HT-29 (cell line): ENCODE results near the gene SENP3. TPM values are rescaled to one million over a fixed set of nuclear protein-coding genes. Genes with fewer than 3 reads are reported as not detected.
"Not testable (repeated sequence)": the region's sequence is repeated elsewhere in the genome, so short reads cannot be mapped to it uniquely, and the experiment has no call there.

Experiments used
- DNase-seq: peaks from one replicate; pipeline ENCODE4 v3.0.0-alpha.2; 2015; ENCODE audit warnings: low spot score
- small RNA-seq: library from RNA; depleted of rRNA; stranded (forward); fragments of <200 nt; gene quantifications from one replicate; pipeline ENCODE3, GENCODE V24; 2014
- total RNA-seq: library from RNA; depleted of rRNA; stranded (reverse); fragments of >200 nt; shearing (Covaris generic); gene quantifications from 2 replicates; pipeline ENCODE4 v1.2.3, GENCODE V29; 2014; rRNA removed

SENP3 gene
- total RNA-seq, 1 experiment from 2014 or later: 73.2 TPM

DNA sequence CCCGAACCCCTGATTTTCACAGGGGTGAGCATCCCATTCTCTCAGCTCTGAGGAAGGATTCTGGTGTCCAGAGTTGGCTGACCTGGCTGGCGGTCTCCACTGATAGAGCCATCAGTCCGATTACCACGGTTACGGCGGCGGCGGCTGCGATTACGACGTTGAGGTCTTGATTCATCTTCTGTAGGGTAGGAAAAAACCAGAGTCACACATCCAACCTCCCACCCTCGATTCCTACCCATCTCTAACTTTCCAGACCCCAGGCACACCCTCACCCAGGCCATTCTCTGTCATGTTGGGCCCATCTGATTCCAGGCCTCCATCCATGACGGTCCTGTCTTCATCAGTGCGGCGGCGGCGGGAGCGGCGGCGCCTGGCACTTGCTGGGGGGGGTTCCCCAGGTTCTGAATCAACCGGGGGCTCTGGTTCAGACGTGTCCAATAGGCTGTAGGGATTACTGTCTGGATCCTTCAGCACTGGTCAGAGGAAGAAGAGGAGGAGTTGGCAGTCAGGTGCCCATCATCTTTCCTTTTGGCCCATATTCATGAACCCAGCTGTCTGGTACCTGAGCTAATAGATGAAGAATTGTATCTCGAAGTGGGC, 30.8 kb downstream of the SENP3 start:
- no peak for DNase-seq

DNA sequence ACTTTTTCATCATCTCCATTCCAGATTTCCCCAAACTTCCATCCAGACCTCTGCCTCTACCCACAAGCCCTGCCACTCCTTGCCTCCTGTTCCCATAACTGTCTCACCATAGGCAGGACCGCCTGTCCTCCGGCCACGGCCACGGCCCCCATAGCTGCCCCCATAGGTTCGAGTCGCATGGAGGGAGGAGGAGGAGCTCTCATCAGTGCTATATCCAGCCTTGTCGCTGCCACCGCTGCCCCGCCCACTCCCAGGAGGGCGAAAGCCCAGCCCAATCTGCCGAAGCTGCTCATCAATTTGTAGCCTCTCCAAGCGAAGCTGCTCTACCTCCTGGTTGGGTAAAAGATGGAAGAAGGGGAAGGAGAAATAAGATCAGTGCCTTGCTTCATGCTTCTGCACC, 31.6 kb downstream of the SENP3 start:
- no peak for DNase-seq

DNA sequence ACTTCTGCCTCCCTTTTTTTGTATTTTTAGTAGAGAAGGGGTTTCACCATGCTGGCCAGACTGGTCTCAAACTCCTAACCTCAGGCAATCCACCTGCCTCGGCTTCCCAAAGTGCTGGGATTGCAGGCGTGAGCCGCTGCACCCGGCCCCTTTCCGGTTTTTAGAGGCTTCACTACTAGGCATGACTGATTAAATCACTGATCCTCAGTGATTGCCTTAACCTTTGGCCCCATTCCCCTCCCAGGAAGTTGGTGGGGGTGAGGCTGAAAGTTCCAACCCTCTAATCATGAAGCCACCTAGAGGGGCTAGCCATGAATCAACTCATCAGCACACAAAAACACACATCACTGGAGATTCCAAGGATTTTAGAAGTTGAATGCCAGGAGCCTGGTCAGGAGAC, 35.8 kb downstream of the SENP3 start:
- not testable (repeated sequence) for DNase-seq

DNA sequence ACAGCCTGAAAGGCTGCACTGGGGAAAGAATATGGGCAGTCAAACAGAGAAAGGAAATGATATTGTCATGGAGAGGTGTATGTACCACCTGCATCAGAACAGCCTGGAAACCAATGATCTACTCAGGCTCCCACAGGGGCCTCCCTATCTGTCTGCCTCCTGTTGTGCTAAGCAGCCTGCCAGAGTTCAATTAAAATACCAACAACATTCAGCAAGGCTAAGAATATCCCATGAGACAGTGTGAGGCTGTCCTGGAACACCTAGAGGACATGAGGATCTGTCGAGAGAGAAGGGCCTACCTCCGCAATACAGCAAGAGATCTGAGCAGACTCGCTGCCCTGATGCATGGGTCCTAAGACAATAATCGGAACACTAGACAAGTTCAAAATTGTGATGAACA, 44.6 kb downstream of the SENP3 start:
- no peak for DNase-seq

DNA sequence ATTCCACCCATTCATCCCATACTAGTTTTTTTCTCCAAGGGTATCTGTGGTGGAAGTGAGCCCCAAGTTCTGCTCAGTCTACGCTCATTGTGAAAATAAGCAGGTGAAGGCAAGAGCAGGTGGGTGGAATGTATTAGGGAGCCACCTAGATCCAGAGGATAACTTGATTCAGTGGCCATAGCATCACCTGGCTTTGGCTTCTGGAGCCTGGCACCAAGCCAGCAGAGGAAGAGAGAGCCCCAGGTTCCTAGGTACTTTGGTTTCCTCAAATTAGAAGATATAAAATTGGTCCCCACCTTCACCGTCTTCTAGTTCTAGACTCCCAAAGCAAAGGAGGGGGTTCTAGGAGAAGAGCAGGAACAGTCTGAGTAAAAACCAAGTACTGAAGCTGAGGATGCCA, 48.9 kb downstream of the SENP3 start:
- no peak for DNase-seq

DNA sequence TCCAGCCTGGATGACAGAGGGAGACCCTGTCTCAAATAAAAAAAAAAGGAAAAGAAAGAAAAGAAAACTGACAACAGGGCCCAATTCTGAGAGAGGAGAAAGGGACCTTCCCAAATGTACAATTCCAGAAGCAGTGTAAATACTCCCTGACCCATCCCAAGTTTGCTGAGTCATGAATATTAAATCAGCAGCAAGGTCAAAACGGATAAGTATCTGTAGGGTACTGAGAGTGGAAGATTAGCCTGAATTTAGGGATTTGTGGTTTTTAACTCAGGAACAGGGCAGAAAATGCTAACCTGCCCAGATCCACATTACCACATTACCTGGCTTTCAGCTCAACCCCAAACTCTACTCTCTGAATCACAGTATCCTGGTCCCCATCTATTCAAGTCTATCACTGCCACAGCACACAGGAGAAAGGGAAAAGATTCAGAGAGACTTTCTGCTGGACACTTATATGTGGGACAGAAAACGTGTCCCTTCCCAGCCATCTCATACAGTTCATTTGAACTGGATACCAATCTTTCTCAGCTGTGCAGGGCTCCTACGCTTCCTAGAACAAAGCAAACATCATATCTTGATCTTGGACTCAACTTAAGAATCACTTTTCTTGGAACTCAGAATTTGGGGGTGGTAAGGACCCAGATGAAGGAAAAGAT, 50.0 kb downstream of the SENP3 start:
- no peak for DNase-seq

DNA sequence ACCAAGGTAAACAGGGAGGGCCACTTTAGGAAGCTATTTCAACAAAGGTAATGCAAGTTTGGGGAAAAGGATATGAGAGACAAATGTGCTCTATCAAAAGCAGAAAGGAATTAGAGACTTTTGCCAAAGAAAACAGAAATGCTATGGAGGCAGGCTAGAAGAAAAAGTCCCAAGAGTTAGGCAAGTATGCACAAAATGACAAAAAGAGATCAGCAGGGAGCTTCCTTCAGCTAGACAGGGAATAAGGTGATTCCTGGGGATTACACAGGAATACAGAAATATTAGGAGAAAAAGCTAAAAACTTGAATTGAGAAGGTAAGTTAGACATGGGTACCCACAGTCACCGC, 50.5 kb downstream of the SENP3 start:
- no peak for DNase-seq

DNA sequence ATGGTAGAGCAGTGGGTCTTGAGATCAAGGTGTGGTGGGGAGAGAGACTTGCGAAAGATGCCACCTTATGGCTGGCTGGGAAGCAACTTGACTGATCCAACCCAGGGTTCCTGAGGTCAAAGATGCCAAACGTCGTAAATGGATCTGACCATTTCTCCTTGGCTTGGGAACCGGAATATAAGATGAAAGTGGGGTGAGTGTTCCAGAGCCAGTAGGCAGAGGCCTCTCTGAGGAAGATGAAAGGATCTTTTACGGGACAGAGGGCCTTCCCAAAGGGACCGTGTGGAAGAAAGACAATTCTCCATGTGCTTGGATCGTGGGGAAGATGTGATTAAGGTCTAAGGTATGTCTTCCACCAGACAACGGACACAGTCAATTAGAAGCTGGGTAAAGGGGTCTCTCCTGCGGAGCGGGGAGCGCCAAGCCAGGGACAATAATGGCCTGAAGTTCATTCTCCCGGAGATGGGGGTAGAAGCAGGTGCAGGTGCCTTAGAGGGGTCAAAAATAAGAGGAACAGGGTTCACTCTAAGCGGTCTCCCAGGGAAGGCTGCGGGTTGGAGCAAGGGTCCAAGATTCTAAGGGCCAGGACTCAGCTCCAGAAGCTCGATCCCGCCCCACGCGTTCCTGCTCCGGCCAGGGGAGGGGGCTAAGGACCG, 52.2 kb downstream of the SENP3 start:
- DNase-seq: peak; percentile 35

DNA sequence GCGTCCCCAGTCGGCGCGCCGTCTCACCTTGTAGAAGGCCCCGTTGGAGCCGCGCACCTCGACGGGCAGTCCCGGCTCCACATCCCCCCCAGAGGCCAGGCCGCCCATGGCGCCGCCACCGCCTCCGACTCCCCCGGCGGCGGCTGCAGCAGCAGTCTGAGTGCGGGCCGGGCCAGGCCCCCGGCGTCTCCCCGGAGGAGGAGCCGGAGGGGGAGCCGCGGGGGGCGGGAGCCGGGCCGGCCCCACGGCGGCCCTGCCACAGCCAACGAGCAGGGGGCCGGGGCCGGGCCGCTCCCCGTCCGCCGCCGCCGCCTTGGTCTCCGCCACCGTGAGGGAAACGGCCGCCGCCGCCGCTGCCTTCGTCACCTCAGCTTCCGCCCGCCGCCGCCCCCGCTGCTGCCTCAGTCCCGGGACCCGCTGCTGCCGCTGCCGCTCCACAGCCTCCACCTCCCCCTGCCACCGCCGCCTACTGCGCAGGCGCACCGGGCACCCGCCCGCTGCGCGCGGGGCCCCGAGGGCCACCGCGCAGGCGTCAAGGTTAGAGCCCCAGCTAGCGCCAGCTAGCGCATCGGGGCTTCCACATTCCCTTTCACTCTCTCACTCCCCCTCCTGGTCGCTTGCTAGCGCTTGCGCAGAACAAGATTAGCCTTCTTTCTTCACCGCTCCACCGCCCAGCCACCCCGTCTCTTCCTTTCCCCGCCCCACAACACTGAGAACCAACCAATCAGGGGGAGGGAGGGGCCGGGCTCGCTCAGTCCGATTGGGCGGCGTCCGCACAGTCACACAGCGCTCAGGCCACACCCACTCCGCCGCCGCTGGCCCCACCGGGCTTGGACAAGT, 52.9 kb downstream of the SENP3 start, which contains the start of gene FXR2:
Gene FXR2, minus strand, starts transcription at position 473 of the 840 bp plus-strand sequence. Its CDS starts 365 bp downstream, at position 108.
- peak; percentile 97 for DNase-seq

DNA sequence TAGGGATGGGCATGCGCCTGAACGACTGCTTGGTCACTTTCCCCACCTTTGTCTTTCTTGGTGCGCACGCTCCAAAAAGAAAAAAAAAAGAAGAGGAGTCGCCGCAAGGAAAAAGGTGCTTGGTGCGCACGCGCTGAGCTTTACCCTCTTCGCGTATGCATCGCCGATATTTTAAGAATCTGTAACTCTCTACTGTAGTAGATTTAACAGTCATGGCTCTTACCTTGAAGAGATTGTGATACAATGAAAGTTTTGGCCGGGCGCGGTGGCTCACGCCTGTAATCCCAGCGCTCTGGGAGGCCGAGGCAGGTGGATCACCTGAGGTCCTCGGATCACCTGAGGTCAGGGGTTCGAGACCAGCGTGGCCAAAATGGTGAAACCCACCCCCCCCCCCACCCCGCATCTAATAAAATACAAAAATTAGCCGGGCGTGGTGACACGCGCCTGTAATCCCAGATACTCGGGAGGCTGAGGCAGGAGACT, 53.6 kb downstream of the SENP3 start:
- no peak for DNase-seq

DNA sequence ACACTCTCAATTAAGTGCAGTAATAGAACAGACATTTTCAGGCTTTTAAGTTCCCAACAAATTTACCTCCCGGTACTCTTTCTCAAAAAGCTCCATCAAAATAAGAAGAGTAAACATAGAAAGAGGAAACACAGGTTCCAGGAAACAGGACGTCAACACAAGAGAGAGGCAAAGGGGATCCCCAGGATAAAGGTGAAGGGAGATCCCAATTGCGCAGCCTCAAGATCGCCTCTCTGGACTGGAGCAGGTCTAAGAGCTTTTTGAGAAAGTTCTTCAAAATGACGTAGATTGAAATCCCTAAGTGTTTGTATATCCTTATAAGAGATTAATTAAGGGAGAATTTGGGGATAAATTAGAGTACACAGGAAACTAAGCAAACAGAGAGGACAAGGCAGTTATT, 56.9 kb downstream of the SENP3 start:
- DNase-seq: no peak

DNA sequence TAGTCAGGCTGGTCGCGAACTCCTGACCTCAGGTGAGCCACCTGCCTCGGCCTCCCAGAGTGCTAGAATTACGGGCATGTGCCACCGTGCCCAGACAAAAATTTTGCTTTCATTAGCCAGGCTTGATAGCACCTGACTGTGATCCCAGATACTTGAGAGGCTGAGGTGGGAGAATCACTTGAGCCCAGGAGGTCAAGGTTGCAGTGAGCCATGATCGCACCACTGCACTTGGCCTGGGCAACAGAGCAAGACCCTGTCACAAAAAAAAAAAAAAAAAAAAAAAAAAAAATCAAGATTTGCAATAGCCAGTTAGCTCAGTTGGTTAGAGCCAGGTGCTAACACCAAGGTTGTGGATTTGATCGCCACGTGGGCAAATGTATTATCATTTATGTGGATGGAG, 59.1 kb downstream of the SENP3 start:
- DNase-seq: no peak

Small RNA genes lying within 50 kb of the gene (small RNA-seq; reads per million reads assigned to genes)
- gene CD68 (not detected), gene RF00019 (not detected), gene SNORA48 (not detected), gene SNORD10 (not detected)

Other genes starting within 250 kb of the SENP3 start
- 45.7 and 49.0 TPM in 2 replicates for gene GPS2, start 246.6 kb upstream of the SENP3 start, total RNA-seq
- 18.0 and 21.1 TPM in 2 replicates for gene NEURL4, start 232.6 kb upstream of the SENP3 start, total RNA-seq
- gene ACAP1, start 225.4 kb upstream of the SENP3 start, total RNA-seq: 0.08 TPM in 1 of 2 replicates, not detected in the other
- 5.0 and 6.2 TPM in 2 replicates for gene KCTD11, start 209.8 kb upstream of the SENP3 start, total RNA-seq
- gene TMEM95, start 206.8 kb upstream of the SENP3 start, total RNA-seq: not detected in 2 replicates
- 4.8 and 9.4 TPM in 2 replicates for gene TNK1, start 180.8 kb upstream of the SENP3 start, total RNA-seq
- 28.5 and 32.4 TPM in 2 replicates for gene PLSCR3, start 167.4 kb upstream of the SENP3 start, total RNA-seq
- gene TMEM256, start 157.8 kb upstream of the SENP3 start, total RNA-seq: 84.6 and 111 TPM in 2 replicates
- gene NLGN2, start 154.1 kb upstream of the SENP3 start, total RNA-seq: 2.2 and 2.7 TPM in 2 replicates
- not detected in 2 replicates for gene SPEM1, start 141.6 kb upstream of the SENP3 start, total RNA-seq
- gene SPEM2, start 136.3 kb upstream of the SENP3 start, total RNA-seq: not detected in 2 replicates
- not detected in 2 replicates for gene SPEM3, start 133.1 kb upstream of the SENP3 start, total RNA-seq
- 11.7 and 19.4 TPM in 2 replicates for gene TMEM102, start 126.5 kb upstream of the SENP3 start, total RNA-seq
- 0.46 and 0.52 TPM in 2 replicates for gene FGF11, start 122.4 kb upstream of the SENP3 start, total RNA-seq
- 0.83 and 1.6 TPM in 2 replicates for gene CHRNB1, start 116.9 kb upstream of the SENP3 start, total RNA-seq
- 8.4 and 10.0 TPM in 2 replicates for gene ZBTB4, start 82.3 kb upstream of the SENP3 start, total RNA-seq
- 0.28 TPM in 1 of 2 replicates, not detected in the other for gene SLC35G6, start 80.5 kb upstream of the SENP3 start, total RNA-seq
- gene POLR2A, start 77.6 kb upstream of the SENP3 start, total RNA-seq: 26.0 and 58.6 TPM in 2 replicates
- gene TNFSF12, start 12.9 kb upstream of the SENP3 start, total RNA-seq: not detected in 2 replicates
- gene TNFSF13, start 3.2 kb upstream of the SENP3 start, total RNA-seq: 15.6 and 19.1 TPM in 2 replicates
- 4.0 and 6.6 TPM in 2 replicates for gene CD68, start 17.7 kb downstream of the SENP3 start, total RNA-seq
- gene MPDU1, start 21.9 kb downstream of the SENP3 start, total RNA-seq: 79.8 and 81.4 TPM in 2 replicates
- gene SOX15, start 28.2 kb downstream of the SENP3 start, total RNA-seq: 0.70 TPM in 1 of 2 replicates, not detected in the other
- 23.8 and 30.3 TPM in 2 replicates for gene FXR2, start 53.0 kb downstream of the SENP3 start, total RNA-seq
- gene SAT2, start 65.9 kb downstream of the SENP3 start, total RNA-seq: 3.2 and 5.4 TPM in 2 replicates
- gene SHBG, start 68.2 kb downstream of the SENP3 start, total RNA-seq: 0.13 TPM in 1 of 2 replicates, not detected in the other
- gene ATP1B2, start 89.0 kb downstream of the SENP3 start, total RNA-seq: not detected in 2 replicates
- gene TP53, start 125.6 kb downstream of the SENP3 start, total RNA-seq: 57.1 and 61.0 TPM in 2 replicates
- gene WRAP53, start 126.6 kb downstream of the SENP3 start, total RNA-seq: 18.5 and 23.0 TPM in 2 replicates
- gene EFNB3, start 143.3 kb downstream of the SENP3 start, total RNA-seq: not detected in 2 replicates
- 0.21 TPM in 1 of 2 replicates, not detected in the other for gene DNAH2, start 155.8 kb downstream of the SENP3 start, total RNA-seq